HG03135 (cell line): ENCODE results near the gene MYCN.

Experiments
- ATAC-seq: cut with Tn5 transposase; IDR thresholded peaks from one replicate; pipeline ENCODE4 v1.9.1; 2021; ENCODE audit warnings: mild to moderate bottlenecking, moderate library complexity; ENCODE audit not compliant: unreplicated experiment

Gene MYCN

DNA sequence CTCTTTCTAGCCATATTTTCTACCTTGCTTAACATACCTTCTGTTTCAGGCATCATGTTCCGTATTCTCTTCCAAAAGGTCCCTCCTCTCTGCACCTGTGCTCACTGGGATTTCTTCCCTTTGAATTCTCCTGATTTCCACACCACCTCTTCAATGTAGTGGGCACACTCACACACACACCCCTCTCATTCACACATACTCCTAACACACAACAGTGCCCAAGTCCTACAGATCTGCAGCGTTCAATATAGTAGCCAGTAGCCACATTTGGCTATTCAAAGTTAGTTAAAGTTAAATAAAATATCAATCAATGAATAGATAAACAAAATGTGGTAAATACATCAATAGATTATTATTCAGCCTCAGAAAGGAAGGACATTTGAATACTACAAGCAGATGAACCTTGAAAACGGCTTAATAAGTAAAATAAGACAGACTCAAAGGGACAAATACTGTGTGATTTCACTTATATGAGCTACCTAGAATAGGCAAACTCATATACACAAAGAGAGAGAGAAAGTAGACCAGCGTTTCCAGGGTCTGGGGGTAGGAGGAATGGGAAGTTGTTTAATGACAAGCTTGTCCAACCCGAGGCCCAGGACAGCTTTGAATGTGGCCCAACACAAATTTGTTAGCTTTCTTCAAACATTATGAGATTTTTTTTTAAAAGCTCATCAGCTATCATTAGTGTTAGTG lies 34.4 kb downstream of the MYCN start:
- ATAC-seq = no peak

DNA sequence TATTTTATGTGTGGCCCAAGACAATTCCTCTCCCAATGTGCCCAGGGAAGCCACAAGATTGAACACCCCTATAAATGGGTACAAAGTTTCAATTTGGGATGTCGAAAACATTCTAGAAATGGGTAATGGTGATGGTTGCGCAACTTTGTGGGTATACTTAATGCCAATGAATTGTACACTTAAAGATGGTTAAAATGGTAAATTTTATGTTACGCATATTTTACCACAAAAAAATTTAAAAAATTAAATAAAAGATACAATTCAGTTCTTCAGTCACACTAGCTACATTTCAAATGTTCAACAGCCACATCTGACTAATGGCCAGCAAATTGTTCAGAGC lies 34.9 kb downstream of the MYCN start:
- ATAC-seq = no peak

- ATAC-seq = no peak
These were observed 35.3 kb downstream of the MYCN start for GRCh38 chr2:15975676-15976075.

- no peak for ATAC-seq
These were observed 36.0 kb downstream of the MYCN start for GRCh38 chr2:15976354-15976753.

DNA sequence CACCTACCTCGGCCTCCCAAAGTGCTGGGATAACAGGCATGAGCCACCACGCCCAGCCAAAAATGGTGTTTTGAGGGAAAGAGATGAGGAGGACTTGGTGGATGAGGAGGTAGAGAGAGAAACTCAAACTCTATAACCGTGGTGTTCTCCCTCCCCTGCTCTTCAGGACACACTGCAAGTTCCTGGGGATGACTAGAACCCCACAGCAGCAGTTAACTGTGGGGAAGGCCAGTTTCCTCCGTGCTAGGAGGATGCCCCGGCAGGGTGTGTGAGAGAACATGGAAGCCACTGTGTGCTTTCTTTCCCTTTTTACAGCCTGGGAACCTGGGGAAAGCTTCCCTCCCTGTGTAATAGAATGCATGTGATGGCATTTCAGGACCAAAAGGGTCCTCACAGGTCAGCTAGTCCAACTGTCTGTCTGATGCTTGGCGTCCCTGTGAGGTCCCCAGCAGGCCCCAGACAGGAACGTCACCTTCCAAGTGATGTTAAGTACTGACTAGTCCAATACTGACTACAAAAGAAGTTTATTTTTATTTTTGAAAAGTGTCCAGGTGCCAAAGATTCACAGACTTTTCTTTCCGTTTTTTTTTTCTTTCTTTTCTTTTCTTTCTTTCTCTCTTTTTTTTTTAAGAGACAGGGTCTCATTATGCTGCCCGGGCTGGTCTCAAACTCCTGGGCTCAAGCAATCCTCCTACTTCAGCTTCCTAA lies 38.9 kb downstream of the MYCN start:
- no peak for ATAC-seq

- ATAC-seq = no peak
These were observed 39.6 kb downstream of the MYCN start for GRCh38 chr2:15979759-15980604.

- no peak for ATAC-seq
These were observed 40.3 kb downstream of the MYCN start for GRCh38 chr2:15980605-15981098.

DNA sequence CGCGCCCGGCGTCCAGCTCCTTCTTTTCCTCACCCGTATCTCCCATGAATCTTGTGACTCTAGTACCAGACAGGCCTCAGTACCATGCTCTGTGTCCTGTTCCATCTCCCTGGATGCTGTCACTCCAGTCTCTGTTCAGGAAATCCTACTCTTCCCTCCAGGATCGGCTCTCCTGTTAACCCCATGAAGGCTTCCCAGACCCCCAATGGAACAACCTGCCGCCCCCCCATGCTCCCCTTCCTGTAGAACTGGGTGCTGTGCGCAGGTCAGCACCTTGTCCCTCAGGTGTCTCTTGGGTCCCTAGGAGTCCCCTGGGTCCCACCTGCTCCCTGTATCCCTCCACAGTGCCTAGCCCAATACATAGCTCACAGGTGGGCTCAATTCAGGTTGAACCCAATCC lies 41.3 kb downstream of the MYCN start:
- no peak for ATAC-seq

DNA sequence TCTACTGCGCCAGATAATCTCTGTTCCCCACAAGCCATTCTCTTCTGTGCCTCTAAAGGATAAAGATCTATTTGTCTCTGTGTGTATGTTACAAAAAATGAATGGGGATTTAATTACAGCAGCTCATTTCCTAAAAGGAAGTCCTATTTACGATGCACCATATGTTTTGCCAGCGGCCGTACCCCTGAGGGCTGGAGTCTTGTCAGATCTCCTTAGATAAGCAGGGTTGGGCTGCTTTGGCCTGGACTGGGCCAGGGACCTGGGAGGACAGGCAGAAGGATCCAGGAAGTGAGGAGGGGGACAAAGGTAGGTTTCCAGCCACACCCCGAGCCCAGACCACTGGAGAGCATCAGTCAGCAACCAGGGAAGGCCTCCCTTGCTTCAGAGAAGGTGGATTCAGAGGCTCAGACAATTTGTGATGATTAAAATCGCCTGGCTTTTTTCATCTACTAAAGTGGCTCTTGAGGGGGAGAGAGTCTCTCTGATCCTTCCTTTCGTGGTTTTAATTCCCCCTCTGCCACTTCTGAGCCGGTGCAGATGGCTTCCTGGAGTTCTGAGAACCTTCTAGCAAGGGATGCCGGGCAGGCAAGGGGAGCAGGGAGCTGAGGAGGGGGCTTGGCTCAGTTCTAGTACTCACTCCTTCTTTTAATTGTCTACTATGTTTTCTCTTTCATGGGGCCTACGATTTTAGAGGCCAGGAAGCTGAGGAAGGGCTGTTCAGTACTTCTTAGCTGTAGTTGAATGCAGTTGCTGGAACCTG lies 42.1 kb downstream of the MYCN start:
- no peak for ATAC-seq

DNA sequence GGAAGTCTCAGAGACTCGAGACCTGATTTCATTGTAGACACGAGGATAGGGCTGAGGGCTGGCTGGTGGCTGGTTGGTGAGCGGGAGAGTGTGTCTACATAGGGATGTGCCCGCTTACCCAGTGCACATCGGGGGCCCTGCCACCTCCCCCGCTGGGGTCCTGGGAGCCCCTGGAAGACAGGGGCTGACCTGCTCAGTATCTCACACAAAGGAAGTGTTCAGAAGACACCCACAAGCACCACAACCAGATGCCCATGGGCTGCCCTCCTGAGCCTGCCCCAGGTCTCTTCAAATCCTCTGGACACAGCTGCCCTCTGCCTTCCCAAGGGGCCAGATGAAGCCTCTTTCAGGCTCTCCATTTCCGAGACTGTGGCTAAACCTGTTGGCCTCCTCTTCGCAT lies 43.1 kb downstream of the MYCN start:
- no peak for ATAC-seq

- no peak for ATAC-seq
These were observed 44.3 kb downstream of the MYCN start for GRCh38 chr2:15984368-15985255.

- no peak for ATAC-seq
These were observed 45.2 kb downstream of the MYCN start for GRCh38 chr2:15985531-15985930.

GRCh38 chr2:15986068-15986560 lies 45.8 kb downstream of the MYCN start:
- ATAC-seq = no peak

- ATAC-seq = no peak
These were observed 46.3 kb downstream of the MYCN start for GRCh38 chr2:15986644-15987043.

DNA sequence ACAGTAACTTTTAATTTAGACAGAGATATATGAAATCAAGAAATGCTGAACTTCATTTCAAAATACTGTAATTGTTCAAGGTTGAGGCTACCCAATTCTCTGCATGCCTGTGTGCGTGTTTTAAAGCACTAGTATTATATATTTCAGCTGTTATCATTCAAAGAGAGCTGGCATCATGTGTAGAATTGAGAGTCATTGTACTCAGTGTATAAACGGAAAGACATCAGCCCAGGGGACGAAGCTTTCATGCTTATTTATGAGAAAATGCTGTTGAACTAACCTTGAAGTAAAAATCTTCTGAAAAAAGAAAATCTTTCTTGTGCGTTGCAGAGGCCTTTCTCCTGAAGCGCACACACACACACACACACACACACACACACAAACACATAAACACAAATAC lies 48.4 kb downstream of the MYCN start:
- ATAC-seq = no peak

- ATAC-seq = no peak
These were observed 49.2 kb downstream of the MYCN start for GRCh38 chr2:15989559-15989958.

- ATAC-seq = no peak
These were observed 50.1 kb downstream of the MYCN start for GRCh38 chr2:15990151-15991101.

DNA sequence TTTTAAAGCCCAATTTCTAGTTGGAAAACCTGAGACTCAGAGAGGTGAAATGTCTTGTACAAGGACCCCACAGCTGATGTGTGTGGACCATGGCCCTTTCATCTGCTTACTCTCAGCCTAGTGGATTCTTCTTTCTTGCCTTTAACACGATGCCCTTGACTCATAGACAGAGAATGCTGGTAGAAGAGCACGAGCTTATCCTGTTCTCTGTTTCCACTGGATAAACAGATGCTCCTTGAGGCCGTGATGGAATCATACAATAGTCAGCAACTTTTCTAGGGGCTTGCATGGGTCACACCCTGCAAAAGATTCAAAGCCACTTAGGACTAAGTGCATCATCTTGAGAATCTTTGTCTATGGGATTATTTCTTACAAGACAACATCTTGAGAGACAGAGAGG lies 50.9 kb downstream of the MYCN start:
- no peak for ATAC-seq
